Fibroblast of skin of abdomen (primary cell): ENCODE data around the gene B3GALNT2.

Source experiments
- DNase-seq: peaks from one replicate; pipeline ENCODE4 v3.0.0-alpha.2; 2013

Gene B3GALNT2

GRCh38 chr1:235450886-235451483 is 53.3 kb downstream of the B3GALNT2 start:
- no peak for DNase-seq

GRCh38 chr1:235450433-235450832 is 53.8 kb downstream of the B3GALNT2 start:
- DNase-seq, result no peak

- no peak for DNase-seq
Measured at GRCh38 chr1:235448616-235449015, 55.6 kb downstream of the B3GALNT2 start.

GRCh38 chr1:235442788-235443429 is 61.3 kb downstream of the B3GALNT2 start:
- DNase-seq, result peak; percentile 74

- DNase-seq, result no peak
Measured at GRCh38 chr1:235441159-235441685, 63.0 kb downstream of the B3GALNT2 start.

GRCh38 chr1:235434001-235434400 is 70.3 kb downstream of the B3GALNT2 start:
- DNase-seq, result no peak

- DNase-seq, result peak; percentile 48
Measured at GRCh38 chr1:235430991-235431390, 73.3 kb downstream of the B3GALNT2 start.

- peak; percentile 39 for DNase-seq
Measured at GRCh38 chr1:235429143-235429542, 75.1 kb downstream of the B3GALNT2 start.

- DNase-seq, result no peak
Measured at GRCh38 chr1:235427447-235427846, 76.8 kb downstream of the B3GALNT2 start.

GRCh38 chr1:235426680-235427079 is 77.6 kb downstream of the B3GALNT2 start:
- no peak for DNase-seq

- no peak for DNase-seq
Measured at GRCh38 chr1:235426143-235426542, 78.1 kb downstream of the B3GALNT2 start.

- DNase-seq, result no peak
Measured at GRCh38 chr1:235425357-235425756, 78.9 kb downstream of the B3GALNT2 start.

GRCh38 chr1:235424092-235424491 is 80.2 kb downstream of the B3GALNT2 start:
- DNase-seq, result no peak

- DNase-seq, result no peak
Measured at GRCh38 chr1:235423214-235423652, 81.0 kb downstream of the B3GALNT2 start.

GRCh38 chr1:235421751-235422150 is 82.5 kb downstream of the B3GALNT2 start:
- no peak for DNase-seq

- peak; percentile 76 for DNase-seq
Measured at GRCh38 chr1:235417086-235417697, 87.1 kb downstream of the B3GALNT2 start.

- peak; percentile 45 for DNase-seq
Measured at GRCh38 chr1:235416662-235417049, 87.6 kb downstream of the B3GALNT2 start.

GRCh38 chr1:235415008-235415904 is 89.0 kb downstream of the B3GALNT2 start:
- DNase-seq, result peak; percentile 75

GRCh38 chr1:235411489-235412486 is 92.5 kb downstream of the B3GALNT2 start:
- no peak for DNase-seq

GRCh38 chr1:235410467-235410866 is 93.8 kb downstream of the B3GALNT2 start:
- DNase-seq, result no peak
